Inferior parietal cortex (tissue), 1 donor: ENCODE data around the gene TMEM239.
"Not testable (repeated sequence)": the region's sequence is repeated elsewhere in the genome, so short reads cannot be mapped to it uniquely, and the experiment has no call there.

Source experiments
- DNase-seq: peaks from one replicate; pipeline ENCODE4 v3.0.0-alpha.2; 2016; ENCODE audit errors: extremely low spot score

Gene TMEM239

DNA sequence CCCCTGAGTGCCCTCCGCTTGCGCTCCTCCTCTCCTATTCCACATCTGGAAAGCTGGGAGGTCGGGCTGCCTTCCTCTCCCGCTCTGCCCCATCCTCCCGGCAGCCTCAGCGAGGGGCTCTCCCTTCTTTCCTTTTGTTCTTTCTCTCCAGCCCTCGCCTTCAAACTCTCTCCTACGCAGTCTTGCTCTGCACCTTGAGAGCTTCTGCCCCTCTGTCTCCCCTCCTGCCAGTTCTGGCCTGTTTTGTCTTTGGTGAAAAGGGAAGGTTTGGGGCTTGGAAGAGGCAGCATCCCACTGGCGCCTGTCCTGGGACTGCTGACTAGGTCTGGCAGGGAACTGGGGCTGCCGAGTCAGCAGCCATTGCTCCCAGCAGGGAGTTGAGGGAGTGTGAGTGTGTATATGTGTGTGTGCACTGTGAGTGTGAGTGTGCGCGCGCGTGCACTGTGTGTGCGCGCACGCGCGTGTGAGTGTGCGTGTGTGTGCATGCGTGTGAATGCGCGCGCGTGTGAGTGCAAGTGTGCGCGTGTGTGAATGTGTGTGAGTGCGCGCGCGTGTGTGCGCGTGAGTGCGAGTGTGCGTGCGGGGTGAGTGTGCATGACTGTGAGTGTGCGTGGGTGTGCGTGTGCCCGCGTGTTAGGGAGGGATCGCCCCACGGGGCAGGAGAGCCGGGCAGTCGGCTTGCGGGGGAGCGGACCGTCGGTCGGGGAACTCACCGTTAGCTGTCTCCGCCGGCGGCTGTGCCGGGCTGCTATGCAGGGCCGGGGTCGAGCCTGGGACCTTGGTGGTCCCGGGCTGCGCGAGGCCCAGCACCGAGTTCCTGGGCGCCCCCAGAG lies 16.3 kb upstream of the TMEM239 start:
- no peak for DNase-seq

- DNase-seq = no peak
Observed at GRCh38 chr20:2800521-2801285, 15.5 kb upstream of the TMEM239 start, which contains the start of gene CPXM1. Gene CPXM1, minus strand, starts transcription at chr20:2800627. Its CDS starts 55 bp downstream, at chr20:2800572.

- no peak for DNase-seq
Observed at GRCh38 chr20:2801286-2801728, 14.9 kb upstream of the TMEM239 start.

GRCh38 chr20:2804041-2804828 lies 11.9 kb upstream of the TMEM239 start:
- no peak for DNase-seq

GRCh38 chr20:2804852-2805688 lies 11.1 kb upstream of the TMEM239 start:
- no peak for DNase-seq

DNA sequence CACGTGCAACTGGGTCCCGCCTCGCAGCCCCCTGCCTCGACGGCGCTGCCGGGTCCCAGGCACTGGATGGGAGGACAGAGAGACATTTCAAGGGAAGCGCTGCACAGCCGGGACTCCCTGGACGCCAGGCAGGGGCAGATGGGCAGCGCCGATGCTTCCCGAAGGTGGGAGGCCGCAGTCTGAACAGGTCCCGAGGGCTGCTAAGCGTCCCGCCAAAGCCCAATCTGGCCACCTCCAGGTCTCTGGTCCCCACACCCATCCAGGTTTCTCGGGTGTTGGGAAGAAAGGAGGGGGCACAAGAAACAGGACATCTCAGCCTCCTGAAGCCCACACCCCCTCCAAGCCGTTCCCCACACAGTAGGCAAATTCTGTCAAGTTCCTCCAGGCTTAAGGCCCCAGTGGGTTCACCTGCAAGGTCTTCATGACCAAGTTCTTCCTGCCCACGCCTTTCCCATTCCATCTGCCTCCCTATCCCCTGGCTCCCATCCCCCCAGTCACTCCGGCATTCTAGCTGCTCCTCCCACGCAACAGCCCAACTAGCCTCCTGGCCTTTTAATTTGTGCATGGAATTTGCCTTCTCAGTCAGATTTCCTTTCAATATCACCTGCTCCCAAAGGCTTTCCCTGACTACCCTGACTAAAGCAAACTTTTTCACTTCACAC lies 10.3 kb upstream of the TMEM239 start:
- no peak for DNase-seq

DNA sequence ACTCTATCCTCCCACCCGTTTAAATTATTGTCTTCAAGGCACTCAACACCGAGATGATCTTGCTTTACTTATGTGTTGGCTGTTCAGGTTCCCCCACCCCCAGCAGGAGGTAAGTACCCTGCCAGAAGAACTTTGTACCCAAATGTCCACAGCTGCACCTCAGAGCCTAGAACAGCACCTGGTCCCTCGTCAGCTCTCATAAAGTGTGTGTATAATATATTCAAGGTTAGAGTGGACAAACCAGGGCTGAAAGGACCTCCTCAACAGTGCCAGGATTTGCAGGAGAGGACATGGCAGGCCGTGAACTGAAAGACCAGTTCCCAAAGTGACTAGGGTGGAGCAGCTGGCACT lies 9.8 kb upstream of the TMEM239 start:
- DNase-seq = no peak

GRCh38 chr20:2807019-2807418 lies 9.1 kb upstream of the TMEM239 start:
- DNase-seq = no peak

DNA sequence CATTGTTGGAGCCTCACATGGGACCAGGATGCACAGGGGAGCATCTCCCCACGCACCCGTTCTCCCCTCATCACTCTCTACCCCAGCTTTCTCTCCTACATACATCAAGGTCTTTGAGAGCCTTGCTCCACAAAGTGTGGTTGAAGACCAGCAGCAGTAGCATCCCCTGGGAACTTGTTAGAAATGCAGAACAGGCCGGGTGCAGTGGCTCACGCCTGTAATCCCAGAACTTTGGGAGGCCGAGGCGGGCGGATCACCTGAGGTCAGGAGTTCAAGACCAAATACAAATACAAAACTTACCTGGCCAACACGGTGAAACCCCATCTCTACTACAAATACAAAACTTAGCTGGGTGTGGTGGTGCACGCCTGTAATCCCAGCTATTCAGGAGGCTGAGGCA lies 8.2 kb upstream of the TMEM239 start:
- DNase-seq = not testable (repeated sequence)

- no peak for DNase-seq
Observed at GRCh38 chr20:2809690-2810089, 6.5 kb upstream of the TMEM239 start.

- no peak for DNase-seq
Observed at GRCh38 chr20:2812189-2812588, 4.0 kb upstream of the TMEM239 start.

DNA sequence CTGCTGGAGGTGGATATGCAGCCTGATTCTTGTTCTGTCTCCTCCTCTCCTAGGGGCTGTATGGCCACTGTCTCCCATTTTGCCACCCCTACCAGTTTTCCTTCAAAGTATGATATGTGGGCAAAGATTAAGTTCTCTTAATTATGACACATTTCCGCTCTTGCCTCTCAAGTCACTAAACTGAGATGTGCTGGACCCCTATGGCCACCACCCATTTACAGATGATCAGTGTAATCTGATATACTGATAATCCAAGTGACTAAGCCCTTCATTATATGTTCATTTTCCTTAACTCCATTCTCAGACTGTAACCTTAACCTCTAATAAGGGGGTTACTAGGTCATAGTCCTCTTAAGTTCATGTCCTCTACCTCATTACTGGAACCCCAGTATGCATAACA lies 2.1 kb upstream of the TMEM239 start:
- DNase-seq = no peak

DNA sequence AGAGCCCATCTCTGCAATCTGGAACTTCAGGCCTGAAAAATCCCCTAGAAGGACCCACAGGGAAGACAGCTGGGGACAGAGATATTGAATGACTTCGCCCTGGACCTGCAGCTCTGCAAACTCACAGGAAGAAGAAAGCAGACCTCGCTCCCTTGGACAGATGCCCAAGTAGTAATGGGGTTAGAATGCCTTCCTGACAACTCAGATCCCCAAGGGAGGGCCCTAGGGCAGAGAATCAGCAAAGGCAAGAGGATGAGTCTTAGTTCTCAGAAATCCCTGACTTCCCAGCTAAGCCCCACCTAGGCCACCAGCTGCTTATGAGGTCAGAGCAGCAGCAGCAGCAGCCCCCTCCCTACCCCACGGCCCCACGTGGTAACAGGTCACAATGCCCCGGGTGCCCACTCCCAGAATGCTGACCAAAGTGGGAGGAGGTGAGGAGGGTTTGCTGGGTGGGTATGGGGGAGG lies 1.5 kb upstream of the TMEM239 start, which contains the start of gene C20orf141:
C20orf141 (plus strand) TSS at position 401 of the 465 bp plus-strand sequence. CDS start 198 bp downstream, outside the sequence.
- DNase-seq = no peak

GRCh38 chr20:2815242-2815900 lies 793 bp upstream of the TMEM239 start:
- DNase-seq = no peak

DNA sequence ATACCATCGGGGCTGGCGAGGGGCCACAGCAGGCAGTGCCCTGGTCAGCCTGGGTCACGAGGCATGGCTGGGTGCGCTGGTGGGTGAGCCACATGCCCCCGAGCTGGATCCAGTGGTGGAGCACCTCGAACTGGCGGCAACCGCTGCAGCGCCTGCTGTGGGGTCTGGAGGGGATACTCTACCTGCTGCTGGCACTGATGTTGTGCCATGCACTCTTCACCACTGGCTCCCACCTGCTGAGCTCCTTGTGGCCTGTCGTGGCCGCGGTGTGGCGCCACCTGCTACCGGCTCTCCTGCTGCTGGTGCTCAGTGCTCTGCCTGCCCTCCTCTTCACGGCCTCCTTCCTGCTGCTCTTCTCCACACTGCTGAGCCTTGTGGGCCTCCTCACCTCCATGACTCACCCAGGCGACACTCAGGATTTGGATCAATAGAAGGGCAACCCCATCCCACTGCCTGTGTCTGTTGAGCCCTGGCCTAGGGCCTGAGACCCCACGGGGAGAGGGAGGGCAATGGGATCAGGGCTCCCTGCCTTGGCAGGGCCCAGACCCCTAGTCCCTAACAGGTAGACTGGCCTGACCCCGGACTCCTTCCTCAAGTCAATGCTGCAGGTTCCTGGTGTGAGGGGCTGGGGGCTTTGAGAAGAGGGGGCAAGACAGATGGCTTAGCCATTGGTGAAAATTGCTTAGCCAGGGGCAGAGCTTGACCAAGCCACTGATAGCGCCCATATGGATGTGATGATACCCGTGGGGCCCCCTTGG lies 598 bp downstream of the TMEM239 start:
- no peak for DNase-seq

- no peak for DNase-seq
Observed at GRCh38 chr20:2817341-2817726, 1.2 kb downstream of the TMEM239 start.

- no peak for DNase-seq
Observed at GRCh38 chr20:2817891-2818595, 1.9 kb downstream of the TMEM239 start.

DNA sequence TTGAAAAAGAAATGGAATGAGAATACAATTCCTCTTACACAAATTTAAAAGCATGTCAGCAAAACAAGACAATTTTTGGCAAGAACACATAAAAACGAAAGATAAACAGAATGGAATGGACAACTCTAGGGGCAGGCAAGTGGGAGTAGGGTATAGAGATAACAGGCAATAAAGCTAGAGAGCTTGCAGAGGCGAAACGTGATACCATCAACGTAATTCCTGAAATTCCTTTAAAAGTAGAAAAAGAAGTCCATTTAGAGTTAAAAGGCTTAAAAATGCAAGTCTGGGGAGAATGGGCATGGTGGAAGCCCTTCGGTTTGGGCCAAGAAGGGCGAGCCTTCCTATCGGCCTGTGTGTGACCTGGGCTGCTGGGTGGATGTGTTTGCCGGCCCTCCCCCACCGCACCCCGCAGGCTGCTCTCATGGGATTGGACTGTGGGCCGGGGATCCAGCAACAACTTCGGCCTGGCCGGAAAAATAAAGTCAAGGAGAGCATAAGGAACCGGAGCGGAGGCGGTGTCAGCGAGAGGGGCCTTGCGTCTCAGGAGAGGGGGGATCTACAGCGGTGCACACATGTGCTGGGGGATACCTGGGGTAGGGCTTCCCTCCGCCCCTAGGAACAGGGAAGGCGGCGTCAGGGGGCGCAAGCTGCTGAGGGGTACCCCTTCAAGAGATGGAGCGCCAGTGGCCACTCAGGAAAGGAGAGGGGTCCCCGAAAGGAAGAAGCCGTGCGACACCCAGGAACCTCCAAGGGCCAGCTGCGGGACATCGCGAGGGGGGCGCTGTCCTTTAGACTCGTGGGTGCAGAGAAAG lies 4.1 kb downstream of the TMEM239 start:
- no peak for DNase-seq
